Hematopoietic multipotent progenitor cell treated with erythropoietin and hydrocortisone succinate and interleukin-3 and kit ligand, for 4 days (in vitro differentiated cells): ENCODE data around the gene DOCK9.
A peak's percentile ranks its signal among the peaks of the same experiment; 100 is the strongest.
"Not testable (repeated sequence)": the region's sequence is repeated elsewhere in the genome, so short reads cannot be mapped to it uniquely, and the experiment has no call there.

ENCODE experiments used
- DNase-seq: peaks from one replicate; pipeline ENCODE4 v3.0.0-alpha.2; 2015

The DOCK9 gene

DNA sequence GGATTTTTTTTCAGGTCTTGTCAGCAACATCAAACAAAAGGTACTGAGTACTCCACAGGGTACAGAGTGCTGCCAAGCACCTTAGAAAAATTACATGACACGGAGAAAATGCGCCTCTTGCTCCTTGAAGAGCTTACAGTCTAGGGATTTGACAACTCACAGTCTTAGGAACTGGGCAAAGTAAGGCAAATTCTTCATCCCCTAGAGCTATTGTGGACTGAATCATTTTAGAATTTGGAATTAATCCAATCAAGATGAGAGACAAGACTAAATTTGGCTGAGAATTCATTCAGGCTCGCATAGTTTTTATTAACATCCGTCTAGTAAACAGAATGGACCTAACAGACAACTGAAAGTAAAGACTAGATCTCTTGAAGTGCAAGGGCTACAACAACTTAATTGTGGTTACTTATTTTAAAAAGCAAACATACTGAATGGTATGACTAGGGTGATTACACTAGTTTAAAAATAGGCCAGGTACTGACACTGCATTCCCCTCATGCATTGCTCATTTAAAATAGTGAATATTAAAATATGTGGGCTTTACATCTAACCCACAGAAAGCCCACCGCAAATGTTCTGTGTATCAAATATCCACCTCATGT is 165.6 kb downstream of the DOCK9 start:
- DNase-seq = not testable (repeated sequence)

DNA sequence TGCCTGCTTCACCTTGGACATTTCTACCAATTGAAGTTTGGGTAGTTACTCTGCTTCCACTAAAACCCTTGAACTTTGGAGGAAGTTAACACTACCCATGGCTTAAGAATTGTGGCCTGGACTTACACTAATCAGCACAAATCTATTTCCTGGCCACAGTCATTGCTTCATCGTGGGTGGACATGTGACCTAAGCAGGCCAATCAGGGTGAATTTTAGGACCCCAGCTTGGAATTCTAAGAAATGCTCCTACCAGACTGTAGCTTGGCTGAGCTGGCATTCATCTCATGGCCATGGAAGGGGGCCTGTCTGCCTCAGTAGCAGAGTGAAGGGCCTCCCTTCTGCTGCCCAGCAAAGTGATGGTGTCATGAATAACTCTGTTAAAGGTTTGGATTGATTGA is 167.1 kb downstream of the DOCK9 start:
- DNase-seq = peak; percentile 50

DNA sequence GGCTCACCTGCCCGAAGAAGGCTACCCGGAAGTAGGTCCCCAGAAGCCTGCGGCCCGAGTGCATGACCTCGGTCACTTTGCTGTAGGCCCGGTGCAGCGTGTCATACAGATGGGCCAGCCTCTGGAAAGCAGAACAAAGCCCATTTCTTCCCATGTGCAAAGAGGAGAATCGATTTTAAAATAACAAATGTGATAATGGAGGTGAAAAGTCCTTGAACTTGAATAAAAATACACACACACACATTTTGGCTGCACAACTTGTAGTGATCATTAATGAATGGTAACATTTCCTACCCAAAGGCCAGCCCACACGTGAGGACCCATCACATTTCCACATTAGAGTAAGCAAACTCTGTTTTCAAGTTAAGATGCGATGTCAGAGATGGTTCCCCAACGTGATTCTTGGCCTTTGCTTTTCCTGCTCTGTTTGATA is 168.5 kb downstream of the DOCK9 start:
- DNase-seq = no peak

DNA sequence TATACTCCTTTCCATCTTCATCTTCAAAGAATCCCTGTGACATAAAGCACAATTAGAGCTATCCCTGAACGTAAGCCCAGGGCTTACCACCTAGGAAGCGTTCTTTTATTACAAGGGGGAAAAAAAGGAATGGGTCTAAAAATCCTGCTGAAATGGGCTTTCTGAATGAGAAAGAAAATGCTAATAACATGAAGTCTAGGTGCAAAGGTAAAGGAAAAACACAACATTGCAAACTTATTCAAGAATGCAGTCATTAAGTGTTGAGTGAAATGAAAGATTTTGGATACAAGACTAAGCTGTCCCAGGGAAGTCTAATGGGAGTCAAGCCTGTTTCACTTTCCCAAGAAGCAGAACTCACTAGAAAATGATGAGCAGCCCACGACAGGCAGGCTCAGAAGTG is 170.1 kb downstream of the DOCK9 start:
- DNase-seq = no peak

DNA sequence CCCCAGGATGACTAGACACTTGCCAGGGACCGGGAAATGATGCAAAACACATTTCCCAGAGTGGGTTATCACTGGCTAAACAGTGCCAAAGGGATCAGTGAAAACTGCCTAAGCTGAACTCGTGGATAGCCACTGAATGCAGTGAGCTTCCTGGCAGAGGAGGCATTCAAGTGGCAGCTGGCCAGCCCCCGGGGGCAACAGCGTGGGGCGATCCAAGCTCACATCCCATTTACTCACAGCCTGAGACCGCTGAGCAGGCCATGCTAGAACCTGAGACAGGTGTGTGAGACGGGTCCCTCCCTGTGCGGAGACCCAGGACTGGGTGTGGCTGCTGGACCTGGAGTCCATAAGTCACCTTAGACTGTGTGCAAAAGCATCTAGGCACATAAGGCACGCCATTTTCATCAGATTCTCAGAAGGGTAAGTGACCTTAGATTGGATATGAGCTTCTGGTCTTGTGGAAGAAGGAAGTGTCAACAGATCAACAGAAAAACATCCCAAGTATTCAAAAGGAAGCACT is 173.5 kb downstream of the DOCK9 start:
- no peak for DNase-seq

DNA sequence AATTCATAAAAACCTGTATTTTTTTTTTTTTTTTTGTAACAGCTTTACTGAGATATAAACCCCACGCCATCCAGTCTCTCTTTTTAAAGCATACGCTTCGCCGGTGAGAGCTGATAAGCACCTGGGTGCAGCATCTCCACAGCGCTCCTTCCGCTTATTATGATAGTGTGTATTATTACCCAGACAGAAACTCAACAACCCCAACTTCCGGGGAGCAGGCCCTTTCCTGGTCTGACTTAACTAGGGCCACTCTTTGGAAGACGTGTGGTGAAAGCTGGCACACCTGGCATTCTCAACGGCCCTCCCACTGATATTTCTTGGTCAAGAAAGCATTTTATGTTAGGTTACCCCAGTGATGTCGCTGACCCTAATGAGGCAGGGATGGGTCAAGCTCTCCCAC is 173.9 kb downstream of the DOCK9 start:
- DNase-seq = no peak

DNA sequence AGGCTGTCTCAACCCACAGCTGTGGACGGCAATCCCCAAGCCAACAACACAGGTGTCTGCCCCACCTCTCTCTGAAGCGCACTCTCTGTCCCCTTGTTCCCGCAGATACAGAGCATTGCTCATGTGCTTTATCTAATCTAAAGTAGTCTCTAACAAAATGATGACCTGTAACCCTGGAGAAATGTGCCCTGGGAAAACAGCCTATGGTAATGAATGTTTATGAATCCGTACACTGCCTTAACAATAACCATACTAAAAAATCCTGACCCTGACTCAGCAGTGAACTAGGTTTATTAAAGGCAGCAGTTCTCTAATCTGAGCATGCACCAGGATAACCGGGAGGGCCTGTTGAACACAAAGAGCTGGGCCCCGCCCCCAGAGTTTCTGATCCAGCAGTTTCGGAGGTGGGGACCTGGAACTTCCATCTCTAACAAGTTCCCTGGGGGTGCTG is 174.7 kb downstream of the DOCK9 start:
- no peak for DNase-seq

DNA sequence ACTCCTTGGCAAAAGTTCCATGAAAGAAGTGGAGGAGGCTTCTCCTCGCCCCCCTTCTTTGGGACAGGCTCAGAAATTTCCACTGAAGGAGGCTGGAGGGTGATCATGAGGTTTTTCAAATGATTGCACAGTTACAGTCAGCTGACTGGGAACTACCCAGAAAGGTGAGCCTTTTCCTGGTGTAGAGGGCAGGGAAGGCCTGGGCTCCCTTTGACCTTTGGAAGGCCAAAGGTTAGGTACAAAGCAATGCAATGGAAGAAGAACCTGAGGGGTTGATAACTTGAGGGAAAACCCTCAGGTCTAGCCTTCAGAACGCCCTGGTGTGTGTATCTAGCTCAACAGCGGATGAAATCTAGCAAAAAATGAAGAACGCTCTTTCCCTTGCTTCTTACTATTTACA is 175.3 kb downstream of the DOCK9 start:
- no peak for DNase-seq

DNA sequence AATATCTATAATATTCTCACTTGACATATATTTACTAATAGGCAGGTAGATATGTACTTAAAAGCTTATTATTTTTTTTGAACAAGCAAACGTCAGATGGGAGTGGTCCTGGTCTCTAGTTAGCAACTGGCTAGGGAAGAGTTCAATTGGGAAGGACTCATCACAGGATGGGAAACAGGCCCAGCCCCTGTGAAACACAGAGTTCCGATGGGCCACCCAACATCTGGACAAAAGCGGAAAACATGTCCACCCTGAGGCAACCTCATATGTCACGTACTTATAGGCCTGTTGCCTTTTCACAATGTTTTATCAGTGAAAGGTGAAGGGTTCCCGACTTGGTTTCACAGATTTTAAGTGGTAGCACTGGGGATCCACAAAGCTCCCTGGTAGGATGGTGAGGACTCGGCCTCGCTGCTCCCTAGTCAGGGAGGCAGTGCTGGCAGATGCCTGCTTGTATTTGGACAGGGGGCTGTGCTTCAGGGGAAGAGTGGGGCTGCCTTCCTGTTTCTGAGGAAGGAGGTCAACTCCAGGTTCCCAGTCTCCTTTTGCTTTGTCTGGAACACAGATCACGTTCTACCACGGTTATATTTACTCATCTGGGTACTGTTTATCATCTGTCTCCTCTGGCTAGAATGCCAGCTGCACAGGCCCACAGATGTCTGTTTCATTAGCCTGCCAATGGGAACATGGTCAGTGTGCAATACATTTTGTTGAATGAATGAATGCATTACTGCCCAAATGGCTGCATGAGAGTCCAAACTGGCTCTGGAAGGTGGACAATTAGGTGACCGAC is 176.0 kb downstream of the DOCK9 start:
- no peak for DNase-seq

DNA sequence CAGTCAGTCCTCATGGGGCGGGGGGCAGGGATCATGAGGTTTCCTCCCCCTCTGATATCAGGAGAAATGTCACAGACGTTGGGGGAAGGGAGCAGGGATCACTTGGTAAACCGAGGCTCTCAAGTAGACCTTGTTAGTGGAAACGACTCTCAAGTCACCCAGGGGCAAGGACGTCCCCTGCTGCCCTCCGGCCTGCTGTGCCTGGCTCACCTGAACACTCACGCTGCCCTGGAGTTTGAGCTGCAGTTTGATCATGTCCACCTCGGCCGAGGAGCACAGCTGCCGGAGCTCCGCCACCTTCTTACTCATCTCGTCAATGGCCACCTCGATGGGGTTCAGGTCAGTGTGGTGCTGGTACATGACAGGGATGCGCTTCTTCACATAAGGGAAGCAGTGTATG is 177.8 kb downstream of the DOCK9 start:
- DNase-seq = no peak

DNA sequence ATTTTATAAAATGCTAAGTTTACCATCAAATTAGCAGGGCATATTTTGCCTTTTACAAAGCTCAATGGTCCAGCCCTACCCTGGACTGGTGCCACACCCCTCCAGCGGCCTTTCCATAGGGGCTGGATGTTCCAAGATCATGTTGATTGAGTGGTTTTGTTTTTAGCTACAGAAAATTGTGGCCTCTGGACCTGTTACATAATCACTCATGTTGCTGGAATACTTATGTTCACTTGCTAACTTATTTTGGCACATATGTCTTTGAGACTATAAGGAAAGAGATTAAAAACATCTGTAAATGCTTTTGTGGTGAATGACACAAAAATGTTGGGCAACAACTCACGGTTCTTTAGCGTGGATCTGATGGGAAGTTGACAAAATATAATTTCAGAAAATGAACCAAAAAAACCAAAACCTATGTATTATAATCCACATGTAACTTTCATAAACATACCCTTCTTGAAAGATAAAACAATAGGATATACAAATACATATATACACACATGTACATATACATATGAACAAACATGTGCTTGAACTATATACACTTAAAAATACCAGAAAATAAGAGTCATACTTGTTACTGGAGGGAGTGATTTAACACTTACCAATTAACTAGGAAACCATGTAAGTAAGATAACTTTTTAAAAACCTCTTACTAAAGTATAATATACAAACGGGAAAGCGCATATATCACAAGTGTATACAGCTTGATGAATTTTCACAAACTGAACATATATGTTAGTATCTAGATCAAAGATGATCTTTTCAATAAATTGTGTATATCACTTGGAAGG is 178.8 kb downstream of the DOCK9 start:
- no peak for DNase-seq

DNA sequence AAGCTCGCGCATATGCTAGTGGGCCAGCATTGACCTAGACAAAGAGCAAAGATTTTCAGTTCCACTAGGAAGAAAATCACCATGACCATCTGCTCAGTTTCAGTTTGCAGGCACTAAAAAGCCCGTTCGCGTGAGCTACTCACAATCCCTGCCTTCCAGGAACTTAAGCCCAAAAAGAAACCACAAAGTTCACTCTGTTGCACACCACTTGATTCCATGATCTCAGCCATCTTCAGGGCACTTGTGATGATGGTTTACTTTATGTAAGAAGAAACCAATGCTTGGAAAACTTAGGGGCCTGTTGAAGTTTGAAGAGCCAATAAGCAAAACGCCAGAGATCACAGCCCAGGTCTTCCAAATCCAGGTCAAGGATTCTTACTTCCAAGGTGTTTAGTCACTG is 180.4 kb downstream of the DOCK9 start:
- DNase-seq = peak; percentile 8

DNA sequence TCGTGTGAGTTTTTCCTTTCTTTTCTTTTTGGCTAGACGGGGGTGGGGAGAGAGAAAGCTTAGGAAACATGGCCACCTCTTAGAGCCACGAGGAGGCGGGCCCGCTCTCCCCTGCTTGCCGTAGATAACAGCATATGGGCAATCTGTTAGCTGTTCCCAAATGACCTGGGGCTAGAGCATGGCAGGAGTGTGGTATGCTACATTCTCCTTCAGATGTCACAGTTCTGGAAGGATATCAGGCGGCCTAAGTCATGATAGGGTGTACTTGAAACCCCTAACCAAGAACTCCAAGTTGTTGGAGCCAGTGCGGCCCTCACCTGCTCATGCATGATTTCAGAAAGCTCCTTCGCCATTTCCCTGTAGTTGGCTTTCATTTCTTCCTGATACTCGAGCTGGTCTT is 181.1 kb downstream of the DOCK9 start:
- peak; percentile 55 for DNase-seq

DNA sequence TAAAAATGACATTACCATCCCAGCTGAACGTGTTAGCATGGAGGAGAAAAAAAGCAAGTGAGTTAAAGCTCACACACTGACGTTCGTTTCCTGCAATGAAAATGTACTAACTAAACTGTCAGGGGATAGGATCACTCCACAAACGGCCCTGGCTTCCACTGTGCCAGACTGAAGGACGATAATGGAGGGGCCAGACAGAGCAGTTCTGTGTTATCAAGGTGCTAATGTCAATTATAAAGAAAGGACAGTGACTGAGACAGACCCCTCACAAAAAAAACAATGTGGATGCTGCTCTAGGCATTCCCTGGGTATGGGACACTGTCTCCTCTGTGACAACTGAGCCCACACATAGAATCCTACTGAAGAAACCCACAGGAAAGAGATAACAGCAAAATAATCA is 181.7 kb downstream of the DOCK9 start:
- DNase-seq = no peak

DNA sequence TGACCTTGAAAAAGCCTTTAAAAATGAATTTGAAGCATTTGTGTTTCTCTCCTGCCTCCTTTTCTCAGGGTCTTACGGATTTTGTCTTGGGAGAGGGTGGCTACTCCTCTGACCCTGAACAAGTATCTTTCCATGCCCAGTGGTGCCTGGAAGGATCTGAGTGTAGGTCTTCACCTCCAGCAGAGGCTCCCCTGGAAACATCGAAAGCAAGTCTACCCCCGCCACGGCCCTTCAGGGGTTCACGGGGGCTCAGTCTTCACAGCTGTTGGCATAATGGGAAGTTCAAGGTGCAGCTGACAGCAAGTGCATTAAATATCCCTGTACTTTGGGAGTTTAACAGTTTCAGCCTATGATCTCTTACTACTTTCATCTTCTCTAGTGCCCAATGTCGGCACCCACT is 182.6 kb downstream of the DOCK9 start:
- DNase-seq = no peak

DNA sequence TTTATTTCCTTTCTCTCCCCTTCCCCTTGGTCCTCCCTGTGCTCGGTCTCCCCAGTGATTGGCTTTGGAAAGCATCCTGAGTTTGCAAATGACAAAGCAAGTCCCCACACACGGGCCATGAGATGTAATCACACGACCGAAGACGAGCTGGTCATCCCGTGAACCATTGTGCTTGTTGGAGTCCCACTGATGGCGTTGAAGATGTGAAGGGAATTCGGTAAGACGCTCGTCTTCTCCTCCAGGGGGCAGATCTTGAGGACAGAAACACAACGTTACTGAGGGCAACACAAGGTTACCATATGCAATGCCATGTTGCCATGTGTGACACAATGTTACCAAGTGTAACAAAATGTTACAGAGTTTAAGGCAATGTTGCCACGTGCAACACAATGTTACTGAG is 183.4 kb downstream of the DOCK9 start:
- DNase-seq = no peak

DNA sequence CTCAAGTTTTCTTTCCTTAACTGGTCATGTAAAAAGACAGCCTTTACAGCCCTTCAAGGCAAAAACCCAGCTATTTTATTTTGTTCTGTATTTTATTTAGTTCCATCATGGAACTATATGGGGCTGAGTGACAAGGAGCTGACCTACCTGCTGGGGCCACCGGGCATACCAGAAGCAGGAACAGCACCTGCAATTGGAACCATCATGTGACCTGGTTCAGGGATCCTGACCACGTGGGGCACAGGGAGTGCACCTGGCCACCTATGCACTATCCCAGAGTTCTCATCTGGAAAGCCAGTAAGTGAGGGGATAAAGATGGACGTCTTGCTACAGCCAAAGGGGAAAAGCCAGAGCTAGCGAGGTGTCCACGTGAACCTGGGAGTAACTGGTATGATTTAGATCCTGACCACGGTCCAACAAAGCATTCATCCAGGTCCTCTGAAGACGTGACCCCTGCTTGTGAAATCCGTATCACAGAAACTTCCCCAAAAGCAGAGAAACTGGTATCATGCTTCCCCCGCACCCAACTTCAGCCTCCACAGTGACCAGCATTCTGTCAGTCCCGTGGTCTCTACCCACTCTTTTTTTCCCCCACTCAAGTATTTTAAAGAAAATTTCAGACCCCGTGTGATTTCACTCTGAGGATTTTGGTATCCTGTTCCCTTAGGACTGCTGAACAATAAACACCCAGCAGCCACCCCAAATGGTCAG is 184.9 kb downstream of the DOCK9 start:
- DNase-seq = no peak

DNA sequence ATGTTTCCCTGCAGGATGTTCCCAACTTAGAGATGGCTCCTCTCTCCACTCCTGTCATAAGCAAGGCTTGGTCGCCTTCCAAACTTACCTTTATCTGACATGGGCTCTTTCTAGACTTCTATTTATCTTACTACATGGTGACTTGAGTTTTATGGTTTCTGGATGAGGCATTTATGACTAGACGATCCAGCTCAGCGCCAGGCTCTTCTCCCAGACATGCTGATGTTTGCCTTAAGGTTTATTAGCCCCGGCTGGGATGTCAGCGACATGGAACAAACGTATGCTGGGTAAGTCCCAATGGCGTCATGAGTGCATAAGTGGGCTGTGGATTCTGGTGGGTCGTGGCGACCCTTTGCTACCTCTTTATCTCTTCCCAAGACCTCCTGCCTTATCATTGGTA is 185.5 kb downstream of the DOCK9 start:
- no peak for DNase-seq

DNA sequence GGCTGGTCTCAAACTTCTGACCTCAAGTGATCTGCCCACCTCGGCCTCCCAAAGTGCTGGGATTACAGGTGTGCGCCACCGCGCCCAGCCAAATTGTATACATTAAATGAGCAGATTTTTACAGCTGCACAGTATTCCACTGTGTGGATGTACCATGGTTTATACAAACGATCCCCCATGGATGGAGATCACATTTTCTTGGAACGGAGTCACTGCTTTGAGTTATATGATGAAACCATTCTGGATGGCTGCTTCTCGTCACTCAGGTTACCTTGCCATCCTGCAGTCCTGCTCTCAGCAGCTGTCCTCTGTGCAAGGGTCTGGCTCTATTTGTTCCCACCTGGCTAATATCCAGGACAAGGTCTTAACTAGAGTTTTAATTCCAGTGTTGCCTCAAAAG is 186.3 kb downstream of the DOCK9 start:
- DNase-seq = no peak

DNA sequence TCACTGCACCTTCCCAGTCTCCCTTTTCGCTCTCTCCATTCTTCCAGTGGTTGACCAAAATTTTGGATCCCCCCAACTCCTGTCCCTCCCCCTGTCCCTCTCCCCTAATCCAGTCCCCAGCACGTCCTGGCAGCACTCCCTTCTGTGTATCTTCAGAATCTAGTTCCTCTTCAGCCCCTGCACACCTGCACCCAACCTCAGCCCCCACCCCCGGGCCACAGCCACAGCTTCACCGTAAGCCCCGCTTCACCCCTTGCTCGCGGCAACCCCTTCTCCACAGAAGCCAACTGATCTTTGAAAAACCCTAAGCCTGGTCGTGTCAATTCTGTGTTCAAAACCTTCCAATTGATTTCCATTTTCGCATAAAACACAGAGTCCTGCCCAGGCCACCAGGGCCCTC is 189.9 kb downstream of the DOCK9 start:
- DNase-seq = no peak

DNA sequence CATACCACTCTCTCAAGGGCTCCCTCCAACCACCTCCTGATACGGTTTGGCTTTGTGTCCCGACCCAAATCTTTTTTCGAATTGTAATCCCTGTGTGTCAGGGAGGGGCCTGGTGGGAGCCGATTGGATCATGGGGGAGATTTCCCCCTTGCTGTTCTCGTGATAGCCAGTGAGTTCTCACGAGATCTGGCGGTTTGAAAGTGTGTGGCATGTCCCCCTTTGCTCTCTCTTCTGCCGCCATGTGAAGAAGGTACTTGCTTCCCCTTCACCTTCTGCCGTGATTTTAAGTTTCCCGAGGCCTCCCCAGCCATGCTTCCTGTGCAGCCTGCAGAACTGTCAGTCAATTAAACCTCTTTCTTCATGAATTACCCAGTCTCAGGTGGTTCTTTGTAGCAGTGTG is 190.7 kb downstream of the DOCK9 start:
- no peak for DNase-seq

DNA sequence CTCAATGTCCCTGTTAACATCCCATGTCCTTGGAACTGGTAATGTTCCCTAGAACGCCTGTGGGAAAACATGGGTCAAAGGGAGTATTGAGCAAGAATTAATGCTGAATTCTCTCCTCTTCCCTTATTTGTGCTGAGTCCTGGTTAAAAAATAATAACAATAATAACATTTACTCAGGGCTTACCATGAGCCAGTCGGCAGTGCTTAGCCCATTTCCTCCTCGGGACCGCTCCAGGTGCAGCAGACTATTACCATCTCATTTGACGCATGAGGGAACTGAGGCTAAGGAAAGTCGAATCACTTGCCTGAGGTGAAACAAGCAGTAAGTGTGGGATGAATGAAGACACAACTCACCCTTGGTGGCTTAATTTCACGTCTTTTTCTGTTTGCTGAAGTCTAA is 191.8 kb downstream of the DOCK9 start:
- DNase-seq = no peak

DNA sequence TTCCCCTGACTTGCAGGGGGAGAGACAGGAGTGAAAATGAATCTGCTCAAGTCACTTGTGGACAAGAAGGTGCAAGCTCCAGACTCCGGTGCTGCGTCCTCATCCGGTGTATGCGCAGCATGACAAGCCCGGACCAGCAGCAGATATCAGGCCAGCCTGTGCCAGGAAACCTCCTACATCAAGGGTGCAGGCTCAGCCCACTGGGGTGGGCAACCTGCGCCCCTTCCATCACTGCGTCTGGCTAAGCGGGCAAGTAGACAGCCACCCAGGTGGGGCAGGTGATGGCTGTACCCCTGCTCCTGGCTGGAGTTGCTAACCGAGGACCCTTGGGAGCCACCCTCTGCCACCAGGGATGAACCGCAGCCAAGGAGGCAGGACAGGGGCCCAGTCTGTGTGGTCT is 192.5 kb downstream of the DOCK9 start:
- DNase-seq = no peak
